Measurements from ENCODE around the gene EHBP1. TPM values are rescaled to one million over a fixed set of nuclear protein-coding genes. Genes with fewer than 3 reads are reported as not detected.

Gene EHBP1
- total RNA-seq, 2 donors from 2014 or later = 64.6 to 67.6 TPM

- DNase-seq (ENCODE audit: low spot score) = no peak
- intact Hi-C loops (cut with DNase I) = no loop called here
These were observed 149.3 kb downstream of the EHBP1 start for GRCh38 chr2:62854600-62855514.

DNA sequence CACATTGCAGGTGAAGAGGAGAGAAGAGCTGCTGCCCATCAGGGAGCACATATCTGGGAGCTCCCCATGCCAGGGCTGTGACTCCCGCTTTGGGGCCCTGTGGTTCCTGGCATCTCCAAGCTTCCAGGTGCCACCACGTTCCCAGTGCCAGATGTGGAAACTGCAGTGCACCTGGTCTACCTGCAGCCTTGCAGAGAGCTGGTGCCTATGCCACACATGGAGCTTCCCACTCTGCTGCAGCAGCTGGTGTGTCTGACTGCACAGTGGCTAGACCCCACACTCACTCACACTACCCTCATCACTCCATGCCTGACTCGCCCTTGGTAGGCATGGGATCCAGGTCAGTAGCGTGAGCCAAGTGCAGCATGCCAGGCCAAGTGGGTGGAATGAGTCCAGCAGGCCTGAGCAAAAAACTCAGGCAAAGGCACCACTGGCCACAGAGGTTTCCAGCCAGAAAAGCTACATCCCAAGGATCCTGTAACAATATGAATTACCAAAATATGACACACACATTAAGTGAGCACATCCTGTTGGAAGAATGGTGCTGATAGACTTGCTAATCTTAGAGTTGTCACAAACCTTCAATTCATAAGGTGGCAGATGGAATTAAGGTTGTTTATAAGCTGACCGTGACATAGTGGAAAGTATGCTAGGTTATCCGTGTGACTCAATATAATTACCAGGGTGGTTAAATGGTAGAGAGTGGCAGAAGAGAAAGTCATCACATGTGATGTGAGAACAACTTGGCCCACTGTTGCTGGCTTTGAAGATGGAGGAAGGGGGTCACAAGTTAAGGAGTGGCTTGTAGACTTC lies 150.9 kb downstream of the EHBP1 start:
- DNase-seq (ENCODE audit: low spot score) = no peak
- intact Hi-C loops (cut with DNase I) = no loop called here

DNA sequence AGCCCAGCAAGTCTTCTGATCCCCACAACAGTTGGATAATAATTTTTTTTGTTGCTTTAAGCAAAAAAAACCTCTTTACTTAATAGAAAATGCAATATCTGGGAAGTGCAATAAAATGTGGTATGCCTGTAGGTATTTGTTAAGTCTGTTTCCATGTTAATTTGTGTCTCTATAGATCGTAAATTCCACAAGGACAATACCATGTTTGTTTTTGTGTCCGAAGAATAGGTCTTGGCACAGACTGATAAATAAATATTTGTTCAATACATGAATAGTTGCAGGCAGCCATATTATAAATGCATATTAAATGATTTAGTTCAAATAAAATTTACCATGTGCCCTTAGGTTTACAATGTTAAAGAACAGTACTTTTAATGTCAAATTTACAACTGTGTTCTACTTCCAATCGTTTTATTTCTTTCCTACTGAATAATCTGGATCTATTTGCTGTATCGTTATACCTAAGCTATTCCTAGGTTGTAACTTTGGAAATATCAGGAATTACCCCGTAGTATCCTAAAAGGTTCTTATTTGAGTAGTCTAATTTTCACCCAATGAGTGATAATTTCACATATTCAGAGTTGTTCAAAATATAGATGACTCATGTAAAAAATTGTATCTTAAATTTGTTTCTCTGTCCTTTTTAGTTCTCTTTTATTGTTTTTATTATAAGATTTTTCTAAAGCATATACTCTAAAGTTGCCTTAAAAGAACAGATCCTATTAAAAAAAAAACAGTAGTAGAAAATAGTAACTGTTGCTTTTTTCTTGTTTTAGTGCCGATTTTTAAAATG lies 151.8 kb downstream of the EHBP1 start:
- intact Hi-C loops (cut with DNase I) = no loop called here
- no peak for DNase-seq (ENCODE audit: low spot score)

DNA sequence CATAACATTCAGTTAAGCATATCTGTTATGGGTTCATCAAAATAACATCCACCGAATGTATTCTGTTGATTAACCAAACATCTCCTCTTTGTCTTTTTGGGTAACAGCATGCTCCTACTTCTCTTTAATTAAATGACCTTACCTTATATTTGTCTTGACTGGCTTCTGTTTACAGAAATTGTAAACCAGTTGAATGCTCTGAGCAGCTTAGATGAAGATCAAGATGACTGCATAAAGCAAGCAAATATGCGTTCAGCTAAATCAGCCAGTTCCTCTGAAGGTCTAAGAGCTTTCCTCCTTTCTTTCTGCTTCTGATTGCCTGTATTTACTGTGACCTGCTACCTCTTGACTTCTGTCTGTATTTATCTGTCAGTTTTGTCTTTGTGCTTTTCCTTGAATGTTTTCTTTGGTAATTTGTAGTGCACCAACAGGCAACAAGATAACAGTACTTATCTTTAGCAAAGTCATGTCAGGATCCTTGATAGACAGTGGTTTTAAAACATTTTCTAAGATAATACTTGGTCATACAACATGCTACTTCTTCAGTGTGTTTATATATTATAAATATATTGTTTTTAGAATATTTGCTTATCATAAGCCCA lies 152.8 kb downstream of the EHBP1 start:
- DNase-seq (ENCODE audit: low spot score) = no peak
- intact Hi-C loops (cut with DNase I) = no loop called here

- no peak for DNase-seq (ENCODE audit: low spot score)
- intact Hi-C loops (cut with DNase I) = no loop called here
These were observed 163.4 kb downstream of the EHBP1 start for GRCh38 chr2:62868947-62869346.

- no peak for DNase-seq (ENCODE audit: low spot score)
These were observed 165.5 kb downstream of the EHBP1 start for GRCh38 chr2:62870966-62871365.

DNA sequence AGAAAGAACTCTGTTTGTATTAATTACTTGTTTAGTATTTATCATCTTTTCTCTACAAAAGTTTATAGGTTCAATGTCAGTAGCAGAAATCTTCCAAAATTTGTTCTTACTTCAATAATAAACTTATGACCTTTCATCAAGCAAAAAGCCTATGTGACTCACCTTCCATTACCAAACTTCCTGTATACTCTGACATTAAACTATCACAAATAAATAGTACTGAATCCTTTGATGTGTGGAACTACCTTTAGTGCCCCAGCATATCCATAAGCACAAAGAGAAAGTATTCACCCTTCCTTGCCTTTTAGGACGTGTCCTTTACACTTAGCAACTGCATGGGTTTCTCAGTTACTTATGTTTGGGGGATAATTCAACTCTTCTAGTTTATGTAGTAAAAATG lies 166.0 kb downstream of the EHBP1 start:
- DNase-seq (ENCODE audit: low spot score) = no peak
- intact Hi-C loops (cut with DNase I) = no loop called here

More at GRCh38 chr2:62870966-62871365, 165.5 kb downstream of the EHBP1 start:
- intact Hi-C loops (cut with DNase I) = no loop called here

GRCh38 chr2:62873603-62874002 lies 168.1 kb downstream of the EHBP1 start:
- intact Hi-C loops (cut with DNase I) = no loop called here
- no peak for DNase-seq (ENCODE audit: low spot score)

DNA sequence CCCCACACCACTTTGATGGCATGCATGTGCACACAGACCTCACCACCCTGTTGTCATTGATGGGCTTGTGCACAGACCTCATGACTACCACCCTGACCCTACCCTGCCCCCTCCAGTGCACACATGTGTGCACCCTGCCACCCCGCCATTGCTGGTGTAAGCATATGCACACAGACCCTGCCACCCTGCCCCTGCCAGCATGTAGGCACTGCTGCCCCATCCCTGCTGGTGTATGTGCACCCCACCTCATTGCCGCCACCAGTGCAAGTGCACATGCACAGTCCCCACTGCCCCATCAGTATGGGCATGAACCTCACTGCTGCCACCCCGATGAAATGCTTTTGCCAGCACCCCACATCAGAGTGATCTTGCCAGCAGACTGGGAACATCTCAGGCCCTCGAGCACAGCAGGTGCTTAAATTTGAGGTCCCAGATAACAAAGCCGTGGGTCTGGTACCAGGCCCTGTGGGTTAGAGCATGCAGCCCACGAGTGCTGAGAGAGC lies 169.4 kb downstream of the EHBP1 start:
- intact Hi-C loops (cut with DNase I) = no loop called here
- no peak for DNase-seq (ENCODE audit: low spot score)

DNA sequence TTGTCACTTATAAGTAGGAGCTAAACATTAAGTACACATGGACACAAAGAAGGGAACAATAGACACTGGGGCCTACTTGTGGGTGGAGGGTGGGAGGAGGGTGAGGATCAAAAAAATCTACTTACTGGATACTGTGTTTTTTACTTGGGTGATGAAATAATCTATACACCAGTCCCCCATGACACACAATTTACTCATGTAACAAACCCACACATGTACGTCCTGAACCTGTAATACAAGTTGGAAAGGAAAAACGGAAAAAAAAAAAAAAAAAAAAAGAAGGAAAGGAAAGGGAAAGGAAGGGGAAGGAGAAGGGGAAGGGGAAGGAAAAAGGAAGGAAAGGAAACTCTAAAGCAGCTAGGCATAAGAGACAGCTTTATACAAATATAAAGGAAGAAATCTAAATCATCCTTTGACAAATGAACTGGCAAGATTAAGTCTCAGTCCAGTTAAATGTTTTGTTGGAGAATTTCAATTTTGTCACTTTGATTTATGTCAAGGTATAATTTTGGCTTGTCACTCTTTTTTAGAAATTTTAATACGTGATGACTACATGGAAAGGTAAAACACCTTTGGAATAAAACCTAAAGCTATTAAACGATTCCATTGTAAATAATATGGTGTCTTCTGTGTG lies 175.8 kb downstream of the EHBP1 start:
- DNase-seq (ENCODE audit: low spot score) = no peak
- intact Hi-C loops (cut with DNase I) = no loop called here

DNA sequence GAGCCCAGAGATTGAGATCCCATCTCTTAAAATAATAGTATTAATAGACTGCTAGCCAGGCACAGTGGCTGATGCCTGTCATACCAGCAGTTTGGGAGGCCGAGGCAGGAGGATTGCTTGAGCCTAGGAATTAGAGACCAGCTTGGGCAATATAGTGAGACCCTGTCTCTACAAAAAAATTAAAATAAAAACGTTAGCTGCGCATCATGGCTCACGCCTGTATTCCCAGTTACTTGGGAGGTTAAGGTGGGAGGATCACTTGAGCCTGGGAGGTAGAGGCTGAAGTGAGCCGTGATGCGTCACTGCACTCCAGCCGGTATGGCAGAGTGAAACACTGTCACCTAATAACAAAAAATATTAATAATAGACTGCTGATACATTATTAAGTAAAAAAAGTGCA lies 178.1 kb downstream of the EHBP1 start:
- no peak for DNase-seq (ENCODE audit: low spot score)
- intact Hi-C loops (cut with DNase I) = no loop called here

DNA sequence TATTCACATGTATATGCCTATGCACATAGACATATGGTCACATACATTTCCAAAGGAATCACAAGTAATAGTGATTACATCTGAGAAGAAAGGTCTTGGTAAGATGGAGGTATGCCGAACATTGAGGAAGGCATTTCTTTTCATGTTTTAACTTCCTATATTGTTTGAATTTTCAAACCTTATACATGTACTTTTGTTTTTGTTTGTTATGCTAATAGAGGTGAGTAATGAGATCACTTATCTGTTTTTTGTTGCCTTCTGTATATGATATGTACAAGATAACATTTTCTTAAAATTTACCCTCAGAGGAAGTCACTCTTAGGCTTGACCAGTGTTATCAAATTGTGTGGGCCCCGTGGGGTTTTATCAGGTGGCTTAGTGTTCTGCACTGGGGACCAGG lies 178.6 kb downstream of the EHBP1 start:
- no peak for DNase-seq (ENCODE audit: low spot score)
- intact Hi-C loops (cut with DNase I) = no loop called here

- intact Hi-C loops (cut with DNase I) = no loop called here
- no peak for DNase-seq (ENCODE audit: low spot score)
These were observed 179.0 kb downstream of the EHBP1 start for GRCh38 chr2:62884514-62884913.

DNA sequence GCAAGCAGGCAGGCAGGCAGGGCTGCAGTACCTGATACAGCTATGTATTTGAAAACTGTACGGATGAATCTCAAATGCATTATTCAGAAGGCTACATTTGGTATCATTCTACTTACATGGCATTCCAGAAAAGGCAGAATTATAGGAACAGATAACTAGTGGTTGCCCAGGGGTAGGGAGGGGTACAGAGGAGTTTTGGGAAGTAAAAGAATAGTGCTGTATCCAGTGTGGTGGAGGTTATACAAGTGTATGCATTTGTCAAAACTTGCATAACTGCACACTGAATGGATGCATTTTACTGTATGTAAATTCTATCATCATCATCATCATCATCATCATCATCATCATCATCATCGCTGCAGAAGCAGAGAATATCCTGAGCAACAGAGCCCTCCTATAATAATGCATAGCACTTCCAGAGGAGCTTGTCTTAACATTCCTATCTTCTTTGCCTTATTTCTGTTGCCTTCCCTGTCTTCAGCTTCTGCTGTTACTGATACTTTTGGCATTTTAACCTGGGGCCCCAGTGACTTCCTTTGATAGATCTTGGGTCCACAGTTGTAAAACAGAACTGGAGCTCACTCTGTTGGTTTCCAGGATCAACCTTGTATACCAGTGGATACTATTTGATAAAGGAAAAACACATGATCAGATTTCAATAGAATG lies 189.6 kb downstream of the EHBP1 start:
- intact Hi-C loops (cut with DNase I) = no loop called here
- no peak for DNase-seq (ENCODE audit: low spot score)

- DNase-seq (ENCODE audit: low spot score) = no peak
- intact Hi-C loops (cut with DNase I) = no loop called here
These were observed 190.1 kb downstream of the EHBP1 start for GRCh38 chr2:62895632-62896009.

GRCh38 chr2:62897187-62897827 lies 191.8 kb downstream of the EHBP1 start:
- DNase-seq (ENCODE audit: low spot score) = no peak
- intact Hi-C loops (cut with DNase I) = no loop called here

DNA sequence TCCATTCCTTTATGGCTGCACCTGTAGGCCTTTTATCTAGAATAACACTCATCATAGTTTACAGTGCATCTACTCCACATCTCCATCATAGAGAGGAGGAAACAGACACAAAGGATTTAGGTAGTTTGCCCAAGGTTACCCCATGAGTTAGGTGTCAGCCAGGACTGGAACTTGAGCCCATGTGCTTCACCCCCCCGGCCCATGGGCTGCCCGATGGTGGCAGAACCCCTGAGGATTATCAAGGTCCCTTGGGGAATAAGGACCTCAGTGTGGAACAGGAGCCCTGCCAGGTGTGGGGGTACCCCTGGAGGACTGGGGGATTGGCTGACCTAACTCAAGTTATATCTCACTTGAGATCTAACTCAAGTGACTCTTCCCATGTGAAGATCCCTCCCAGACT lies 198.8 kb downstream of the EHBP1 start:
- DNase-seq (ENCODE audit: low spot score) = no peak
- intact Hi-C loops (cut with DNase I) = no loop called here

DNA sequence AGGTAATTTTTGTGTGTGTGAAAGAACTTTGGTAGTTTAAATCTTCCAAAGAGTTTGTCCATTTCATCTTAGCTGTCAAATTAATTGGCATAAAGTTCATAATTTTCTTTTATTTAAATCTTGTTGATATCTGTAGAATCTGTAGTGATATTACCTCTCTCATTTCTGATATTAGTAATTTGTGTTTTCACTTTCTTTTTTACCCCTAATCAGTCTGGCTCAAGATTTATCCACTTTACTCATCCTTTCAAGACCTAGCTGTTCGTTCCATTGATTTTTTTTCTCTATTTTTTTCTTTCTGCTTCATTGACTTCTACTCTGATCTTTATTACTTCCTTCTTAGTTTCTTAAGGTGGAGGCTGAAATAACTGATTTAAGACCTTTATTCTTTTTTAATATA lies 202.6 kb downstream of the EHBP1 start:
- no peak for DNase-seq (ENCODE audit: low spot score)
- intact Hi-C loops (cut with DNase I) = no loop called here
